ENCODE data around the gene MARK1. TPM values are rescaled to one million over a fixed set of nuclear protein-coding genes. Genes with fewer than 3 reads are reported as not detected.
A peak's percentile ranks its signal among the peaks of the same experiment; 100 is the strongest.

The MARK1 gene
- total and polyA plus RNA-seq, 4 donors = 19.4 to 35.9 (median 32.5) TPM

DNA sequence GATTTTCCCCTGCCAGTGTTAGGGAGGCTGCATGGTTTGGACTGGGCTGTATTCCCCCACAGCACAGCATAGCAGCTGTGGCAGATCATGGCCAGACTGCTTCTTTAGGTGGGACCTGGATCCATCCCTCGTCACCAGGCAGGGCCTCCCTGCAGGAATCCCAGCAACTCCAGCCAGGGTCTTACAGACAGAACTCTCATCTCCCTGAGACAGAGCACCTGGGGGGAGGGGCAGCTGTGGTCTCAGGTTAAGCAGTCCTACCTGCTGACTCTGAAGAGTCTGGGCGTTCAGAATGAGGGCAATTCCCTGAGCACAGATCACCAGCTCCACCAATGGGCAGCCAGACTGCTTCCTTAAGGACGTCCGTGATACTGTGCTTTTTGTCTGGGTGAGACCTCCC is 114.3 kb downstream of the MARK1 start:
- DNase-seq (ENCODE audit: low read depth in 4 of 6, low spot score in 6 of 6) = no peak
- peaks cover 18% of the 10 kb centered on the region for H3K36me3 ChIP-seq (ENCODE audit: control insufficient read depth, insufficient read depth, low read length)
- H3K4me1 ChIP-seq (ENCODE audit: control insufficient read depth, insufficient read depth, low read length) = no peaks in the 10 kb centered on the region
- WGBS (ENCODE audit: insufficient coverage) = 96% methylated on average over 3 of the region's 4 CpGs
- no peaks in the 10 kb centered on the region for H3K27me3 ChIP-seq (ENCODE audit: control insufficient read depth, insufficient read depth, low read length)
- H3K4me3 ChIP-seq (ENCODE audit: low read depth, low read length) = no peak overlapping the region
- H3K27ac ChIP-seq (ENCODE audit: low read depth, low read length) = no peak overlapping the region
- peaks cover 4% of the 10 kb centered on the region for H3K9me3 ChIP-seq (ENCODE audit: control insufficient read depth, insufficient read depth, low read length)

- Histone ChIP-seq H3K27me3 (ENCODE audit: control insufficient read depth, insufficient read depth, low read length) (no peaks in the 10 kb centered on the region), H3K9me3 (ENCODE audit: control insufficient read depth, insufficient read depth, low read length) (no peaks in the 10 kb centered on the region), H3K27ac (ENCODE audit: low read depth, low read length) (no peak overlapping the region), H3K36me3 (ENCODE audit: control insufficient read depth, insufficient read depth, low read length) (peaks cover 8% of the 10 kb centered on the region), H3K4me1 (ENCODE audit: control insufficient read depth, insufficient read depth, low read length) (no peaks in the 10 kb centered on the region), H3K4me3 (ENCODE audit: low read depth, low read length) (no peak overlapping the region)
- peak in 2 of 6 donors; percentile 74 to 85 for DNase-seq (ENCODE audit: low read depth in 4 of 6, low spot score in 6 of 6)
- 75% methylated on average over 10 of the region's 13 CpGs for WGBS (ENCODE audit: insufficient coverage)
Observed at GRCh38 chr1:220652995-220653394, 125.1 kb downstream of the MARK1 start.

- Histone ChIP-seq H3K4me3 (ENCODE audit: low read depth, low read length) (no peak overlapping the region), H3K27ac (ENCODE audit: low read depth, low read length) (no peak overlapping the region), H3K27me3 (ENCODE audit: control insufficient read depth, insufficient read depth, low read length) (no peaks in the 10 kb centered on the region), H3K9me3 (ENCODE audit: control insufficient read depth, insufficient read depth, low read length) (no peaks in the 10 kb centered on the region), H3K36me3 (ENCODE audit: control insufficient read depth, insufficient read depth, low read length) (peaks cover 8% of the 10 kb centered on the region), H3K4me1 (ENCODE audit: control insufficient read depth, insufficient read depth, low read length) (no peaks in the 10 kb centered on the region)
- peak in 1 of 6 donors; percentile 15 for DNase-seq (ENCODE audit: low read depth in 4 of 6, low spot score in 6 of 6)
- 88% methylated on average over 1 of the region's 1 CpG for WGBS (ENCODE audit: insufficient coverage)
Observed at GRCh38 chr1:220655509-220655908, 127.6 kb downstream of the MARK1 start.

- H3K4me3 ChIP-seq (ENCODE audit: low read depth, low read length) = no peak overlapping the region
- no peaks in the 10 kb centered on the region for H3K27me3 ChIP-seq (ENCODE audit: control insufficient read depth, insufficient read depth, low read length)
- no peaks in the 10 kb centered on the region for H3K9me3 ChIP-seq (ENCODE audit: control insufficient read depth, insufficient read depth, low read length)
- no peaks in the 10 kb centered on the region for H3K4me1 ChIP-seq (ENCODE audit: control insufficient read depth, insufficient read depth, low read length)
- H3K36me3 ChIP-seq (ENCODE audit: control insufficient read depth, insufficient read depth, low read length) = peaks cover 8% of the 10 kb centered on the region
- no peak overlapping the region for H3K27ac ChIP-seq (ENCODE audit: low read depth, low read length)
- DNase-seq (ENCODE audit: low read depth in 4 of 6, low spot score in 6 of 6) = peak in 2 of 6 donors; percentile 64 to 91
Observed at GRCh38 chr1:220655961-220656740, 128.2 kb downstream of the MARK1 start.

DNA sequence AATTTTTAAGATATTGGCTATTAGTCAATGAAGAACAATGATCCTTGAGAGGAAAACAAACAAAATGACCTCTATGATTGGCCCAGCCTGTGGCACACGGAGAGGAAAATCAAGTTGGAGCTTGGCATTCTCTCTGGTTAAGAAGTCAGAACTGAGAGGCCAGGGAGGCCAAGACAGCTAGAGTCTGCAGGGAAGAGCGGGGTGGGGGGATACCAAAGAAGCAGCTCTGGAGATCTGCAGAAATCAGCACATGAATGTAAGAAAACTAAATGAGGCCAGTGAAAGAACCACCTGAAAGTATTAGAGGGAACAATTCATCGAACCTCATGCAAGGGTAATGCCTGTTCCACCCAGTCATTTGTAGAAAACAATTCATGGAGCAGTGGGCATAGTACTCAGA is 138.4 kb downstream of the MARK1 start:
- H3K4me3 ChIP-seq (ENCODE audit: low read depth, low read length) = no peak overlapping the region
- H3K27ac ChIP-seq (ENCODE audit: low read depth, low read length) = no peak overlapping the region
- 90% methylated on average over 2 of the region's 3 CpGs for WGBS (ENCODE audit: insufficient coverage)
- no peaks in the 10 kb centered on the region for H3K4me1 ChIP-seq (ENCODE audit: control insufficient read depth, insufficient read depth, low read length)
- H3K36me3 ChIP-seq (ENCODE audit: control insufficient read depth, insufficient read depth, low read length) = no peaks in the 10 kb centered on the region
- peaks cover 2% of the 10 kb centered on the region for H3K9me3 ChIP-seq (ENCODE audit: control insufficient read depth, insufficient read depth, low read length)
- no peaks in the 10 kb centered on the region for H3K27me3 ChIP-seq (ENCODE audit: control insufficient read depth, insufficient read depth, low read length)
- DNase-seq (ENCODE audit: low read depth in 4 of 6, low spot score in 6 of 6) = no peak

DNA sequence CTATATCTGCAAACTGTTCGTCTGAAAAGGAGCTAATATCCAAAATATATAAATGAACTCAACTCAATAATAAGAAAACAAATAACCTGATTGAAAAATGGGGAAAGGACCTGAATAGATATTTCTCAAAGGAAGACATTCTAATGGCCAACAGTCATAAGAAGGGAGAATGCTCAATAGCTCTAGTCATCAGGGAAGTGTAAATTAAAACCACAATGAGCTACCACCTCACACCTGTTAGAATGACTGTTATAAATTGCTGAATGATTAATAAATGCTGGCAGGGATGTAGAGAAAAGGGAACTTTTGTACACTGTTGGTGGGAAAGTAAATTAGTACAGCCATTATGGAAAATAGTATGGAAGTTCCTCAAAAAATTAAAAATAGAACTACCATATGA is 141.1 kb downstream of the MARK1 start:
- no peaks in the 10 kb centered on the region for H3K27me3 ChIP-seq (ENCODE audit: control insufficient read depth, insufficient read depth, low read length)
- no peak for DNase-seq (ENCODE audit: low read depth in 4 of 6, low spot score in 6 of 6)
- no peaks in the 10 kb centered on the region for H3K36me3 ChIP-seq (ENCODE audit: control insufficient read depth, insufficient read depth, low read length)
- H3K9me3 ChIP-seq (ENCODE audit: control insufficient read depth, insufficient read depth, low read length) = peaks cover 2% of the 10 kb centered on the region
- H3K27ac ChIP-seq (ENCODE audit: low read depth, low read length) = no peak overlapping the region
- no CpG with 5 or more reads among the region's 1 CpG for WGBS (ENCODE audit: insufficient coverage)
- no peak overlapping the region for H3K4me3 ChIP-seq (ENCODE audit: low read depth, low read length)
- H3K4me1 ChIP-seq (ENCODE audit: control insufficient read depth, insufficient read depth, low read length) = no peaks in the 10 kb centered on the region

GRCh38 chr1:220670365-220670764 is 142.4 kb downstream of the MARK1 start:
- Histone ChIP-seq H3K27ac (ENCODE audit: low read depth, low read length) (no peak overlapping the region), H3K9me3 (ENCODE audit: control insufficient read depth, insufficient read depth, low read length) (peaks cover 2% of the 10 kb centered on the region), H3K4me3 (ENCODE audit: low read depth, low read length) (no peak overlapping the region), H3K4me1 (ENCODE audit: control insufficient read depth, insufficient read depth, low read length) (no peaks in the 10 kb centered on the region), H3K36me3 (ENCODE audit: control insufficient read depth, insufficient read depth, low read length) (no peaks in the 10 kb centered on the region), H3K27me3 (ENCODE audit: control insufficient read depth, insufficient read depth, low read length) (no peaks in the 10 kb centered on the region)
- no peak for DNase-seq (ENCODE audit: low read depth in 4 of 6, low spot score in 6 of 6)

DNA sequence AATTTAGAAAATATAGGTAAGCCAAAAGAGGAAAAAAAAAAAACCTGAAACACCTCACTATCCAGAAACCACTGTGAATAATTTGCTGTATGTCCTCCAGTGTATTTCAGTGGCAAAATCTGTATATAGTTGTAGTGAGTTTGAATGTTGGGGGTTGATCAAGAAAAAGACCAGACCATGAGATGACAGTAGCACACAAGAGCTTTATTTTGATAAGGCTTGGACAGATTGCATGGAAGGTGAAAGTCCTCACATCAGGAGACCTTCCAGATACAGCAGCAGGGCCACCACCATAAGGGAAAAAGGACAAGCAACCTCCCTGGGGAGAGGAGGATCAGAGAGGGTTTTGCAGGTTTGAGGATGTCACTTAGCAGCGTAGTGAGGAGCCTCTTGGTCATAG is 146.0 kb downstream of the MARK1 start:
- no peak overlapping the region for H3K4me3 ChIP-seq (ENCODE audit: low read depth, low read length)
- H3K9me3 ChIP-seq (ENCODE audit: control insufficient read depth, insufficient read depth, low read length) = peaks cover 2% of the 10 kb centered on the region
- no peaks in the 10 kb centered on the region for H3K27me3 ChIP-seq (ENCODE audit: control insufficient read depth, insufficient read depth, low read length)
- no peak overlapping the region for H3K27ac ChIP-seq (ENCODE audit: low read depth, low read length)
- H3K36me3 ChIP-seq (ENCODE audit: control insufficient read depth, insufficient read depth, low read length) = no peaks in the 10 kb centered on the region
- 64% methylated on average over 1 of the region's 1 CpG for WGBS (ENCODE audit: insufficient coverage)
- no peak for DNase-seq (ENCODE audit: low read depth in 4 of 6, low spot score in 6 of 6)
- H3K4me1 ChIP-seq (ENCODE audit: control insufficient read depth, insufficient read depth, low read length) = no peaks in the 10 kb centered on the region

GRCh38 chr1:220677251-220677650 is 149.3 kb downstream of the MARK1 start:
- no peak overlapping the region for H3K4me3 ChIP-seq (ENCODE audit: low read depth, low read length)
- H3K36me3 ChIP-seq (ENCODE audit: control insufficient read depth, insufficient read depth, low read length) = no peaks in the 10 kb centered on the region
- WGBS (ENCODE audit: insufficient coverage) = no CpG with 5 or more reads among the region's 2 CpGs
- no peak overlapping the region for H3K27ac ChIP-seq (ENCODE audit: low read depth, low read length)
- H3K9me3 ChIP-seq (ENCODE audit: control insufficient read depth, insufficient read depth, low read length) = no peaks in the 10 kb centered on the region
- H3K4me1 ChIP-seq (ENCODE audit: control insufficient read depth, insufficient read depth, low read length) = no peaks in the 10 kb centered on the region
- DNase-seq (ENCODE audit: low read depth in 4 of 6, low spot score in 6 of 6) = peak in 1 of 6 donors; percentile 69
- no peaks in the 10 kb centered on the region for H3K27me3 ChIP-seq (ENCODE audit: control insufficient read depth, insufficient read depth, low read length)

GRCh38 chr1:220680085-220680687 is 152.2 kb downstream of the MARK1 start:
- Histone ChIP-seq H3K4me3 (ENCODE audit: low read depth, low read length) (no peak overlapping the region), H3K4me1 (ENCODE audit: control insufficient read depth, insufficient read depth, low read length) (no peaks in the 10 kb centered on the region), H3K9me3 (ENCODE audit: control insufficient read depth, insufficient read depth, low read length) (no peaks in the 10 kb centered on the region), H3K36me3 (ENCODE audit: control insufficient read depth, insufficient read depth, low read length) (no peaks in the 10 kb centered on the region), H3K27ac (ENCODE audit: low read depth, low read length) (no peak overlapping the region), H3K27me3 (ENCODE audit: control insufficient read depth, insufficient read depth, low read length) (no peaks in the 10 kb centered on the region)
- 50% methylated on average over 2 of the region's 7 CpGs for WGBS (ENCODE audit: insufficient coverage)
- peak in 4 of 6 donors; percentile 10 to 79 (median 47) for DNase-seq (ENCODE audit: low read depth in 4 of 6, low spot score in 6 of 6)

All from spinal cord (tissue), 10 donors.